KMS-11 (cell line): ENCODE results near the gene LENG9.

Experiments used
- H2AFZ ChIP-seq: fragments of 200-600 bp; sonication (generic); 2 replicates; pipeline ENCODE4 v1.6.1; 2016; ENCODE audit warnings: antibody characterized with exemption, mixed run types, low read depth
- H3K27ac ChIP-seq: fragments of 200-600 bp; sonication (generic); 2 replicates; pipeline ENCODE4 v1.6.1; 2016; ENCODE audit warnings: mild to moderate bottlenecking, mixed run types
- H3K27me3 ChIP-seq: fragments of 200-600 bp; sonication (generic); 2 replicates; pipeline ENCODE4 v1.6.1; 2017; ENCODE audit warnings: mild to moderate bottlenecking, low read depth, mixed run types, moderate library complexity; ENCODE audit not compliant: insufficient read depth
- H3K36me3 ChIP-seq: fragments of 200-600 bp; sonication (generic); 2 replicates; pipeline ENCODE4 v1.6.1; 2017; ENCODE audit warnings: mild to moderate bottlenecking, mixed run types; ENCODE audit not compliant: insufficient read depth
- H3K4me1 ChIP-seq: fragments of 200-600 bp; sonication (generic); 2 replicates; pipeline ENCODE4 v1.6.1; 2016; ENCODE audit warnings: mild to moderate bottlenecking, low read depth, mixed run types; ENCODE audit not compliant: poor library complexity, severe bottlenecking
- H3K4me2 ChIP-seq: fragments of 200-600 bp; sonication (generic); 2 replicates; pipeline ENCODE4 v1.7.0; 2016; ENCODE audit warnings: mild to moderate bottlenecking, mixed run types
- H3K4me3 ChIP-seq: fragments of 200-600 bp; sonication (generic); IDR thresholded peaks from 2 replicates; pipeline ENCODE4 v1.6.1; 2017; ENCODE audit warnings: low read depth, low read length, mixed read lengths; ENCODE audit not compliant: insufficient read depth
- H3K79me2 ChIP-seq: fragments of 200-600 bp; sonication (generic); 2 replicates; pipeline ENCODE4 v1.6.1; 2016; ENCODE audit warnings: low read depth, mixed run types; ENCODE audit not compliant: insufficient read depth
- H3K9ac ChIP-seq: fragments of 200-600 bp; sonication (generic); 2 replicates; pipeline ENCODE4 v1.6.1; 2016; ENCODE audit warnings: mild to moderate bottlenecking, mixed run types
- H4K20me1 ChIP-seq: fragments of 200-600 bp; sonication (generic); 2 replicates; pipeline ENCODE4 v1.6.1; 2016; ENCODE audit warnings: mild to moderate bottlenecking, mixed run types; ENCODE audit not compliant: insufficient read depth
- TF ChIP-seq, protein P1 (sequence below): fragments of 200-600 bp; sonication (generic); conservative IDR thresholded peaks from 2 replicates; pipeline ENCODE4 v1.6.1; 2017; ENCODE audit warnings: low read depth, mild to moderate bottlenecking, antibody characterized with exemption, low read length, moderate library complexity, mixed read lengths

LENG9 gene

GRCh38 chr19:54420068-54420382, 43.6 kb downstream of the LENG9 start:
- H3K27me3 ChIP-seq: peaks cover 29% of the 10 kb centered on the region
- no peak overlapping the region for H3K4me3 ChIP-seq
- no peak overlapping the region for H3K9ac ChIP-seq
- H2AFZ ChIP-seq: no peak overlapping the region
- H3K36me3 ChIP-seq: no peaks in the 10 kb centered on the region
- no peaks in the 10 kb centered on the region for H3K4me1 ChIP-seq
- no peak overlapping the region for H3K4me2 ChIP-seq
- TF ChIP-seq, protein P1, sequence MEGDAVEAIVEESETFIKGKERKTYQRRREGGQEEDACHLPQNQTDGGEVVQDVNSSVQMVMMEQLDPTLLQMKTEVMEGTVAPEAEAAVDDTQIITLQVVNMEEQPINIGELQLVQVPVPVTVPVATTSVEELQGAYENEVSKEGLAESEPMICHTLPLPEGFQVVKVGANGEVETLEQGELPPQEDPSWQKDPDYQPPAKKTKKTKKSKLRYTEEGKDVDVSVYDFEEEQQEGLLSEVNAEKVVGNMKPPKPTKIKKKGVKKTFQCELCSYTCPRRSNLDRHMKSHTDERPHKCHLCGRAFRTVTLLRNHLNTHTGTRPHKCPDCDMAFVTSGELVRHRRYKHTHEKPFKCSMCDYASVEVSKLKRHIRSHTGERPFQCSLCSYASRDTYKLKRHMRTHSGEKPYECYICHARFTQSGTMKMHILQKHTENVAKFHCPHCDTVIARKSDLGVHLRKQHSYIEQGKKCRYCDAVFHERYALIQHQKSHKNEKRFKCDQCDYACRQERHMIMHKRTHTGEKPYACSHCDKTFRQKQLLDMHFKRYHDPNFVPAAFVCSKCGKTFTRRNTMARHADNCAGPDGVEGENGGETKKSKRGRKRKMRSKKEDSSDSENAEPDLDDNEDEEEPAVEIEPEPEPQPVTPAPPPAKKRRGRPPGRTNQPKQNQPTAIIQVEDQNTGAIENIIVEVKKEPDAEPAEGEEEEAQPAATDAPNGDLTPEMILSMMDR: no peak
- H3K27ac ChIP-seq: no peak overlapping the region
- H3K79me2 ChIP-seq: no peaks in the 10 kb centered on the region
- no peaks in the 10 kb centered on the region for H4K20me1 ChIP-seq

- TF ChIP-seq, protein P1: no peak
- Histone ChIP-seq H4K20me1 (no peaks in the 10 kb centered on the region), H3K79me2 (no peaks in the 10 kb centered on the region), H3K36me3 (no peaks in the 10 kb centered on the region), H2AFZ (no peak overlapping the region), H3K9ac (no peak overlapping the region), H3K4me1 (no peaks in the 10 kb centered on the region), H3K27me3 (peaks cover 20% of the 10 kb centered on the region), H3K4me2 (no peak overlapping the region), H3K4me3 (no peak overlapping the region), H3K27ac (no peak overlapping the region)
Measured at GRCh38 chr19:54418930-54419800, 44.4 kb downstream of the LENG9 start.

DNA sequence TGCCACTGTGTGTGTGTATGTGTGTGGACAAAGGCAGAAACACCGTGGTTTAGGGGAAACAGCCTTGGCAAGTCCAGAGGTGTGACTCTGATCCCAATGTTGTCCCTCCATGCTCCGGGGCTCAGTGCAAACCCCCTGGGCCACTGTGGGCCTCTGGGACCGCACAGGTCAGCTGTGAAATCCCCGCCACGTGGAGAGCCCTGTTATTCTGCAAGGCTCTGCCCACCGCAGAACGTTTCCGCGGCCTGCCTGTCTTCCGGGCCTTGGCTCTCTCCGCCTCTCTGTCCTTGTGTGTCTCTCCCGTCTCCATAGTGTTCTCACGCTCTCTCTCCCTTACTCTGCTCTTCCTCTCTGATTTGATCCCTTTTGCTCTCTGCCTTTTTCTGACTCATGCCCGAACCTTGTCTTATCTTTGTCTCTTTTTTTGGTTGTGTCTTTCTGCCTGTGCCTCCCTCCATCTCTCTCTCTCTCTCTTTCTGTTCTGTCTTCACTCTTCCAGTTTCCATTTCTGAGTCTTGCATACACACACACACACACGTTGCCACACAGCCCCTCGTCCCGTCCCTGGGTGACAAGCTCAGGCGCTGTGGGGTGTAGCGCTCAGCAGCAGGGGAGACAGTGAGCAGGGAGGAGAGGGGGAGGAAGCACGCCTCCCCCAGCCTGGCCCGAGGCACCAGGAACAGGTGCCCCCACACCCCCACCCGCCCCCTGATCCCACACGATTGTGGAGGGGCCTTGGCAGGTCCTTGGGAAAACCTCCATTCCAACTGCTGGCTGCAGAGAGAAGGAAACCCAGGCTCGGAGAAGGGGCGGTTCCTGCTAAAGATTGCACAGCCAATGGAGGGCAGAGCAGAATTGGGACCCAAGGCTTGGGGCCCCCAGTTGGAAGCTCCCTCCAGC, 45.3 kb downstream of the LENG9 start:
- Histone ChIP-seq H3K79me2 (no peaks in the 10 kb centered on the region), H3K4me3 (no peak overlapping the region), H3K4me2 (no peak overlapping the region), H2AFZ (no peak overlapping the region), H3K36me3 (no peaks in the 10 kb centered on the region), H3K27me3 (peaks cover 14% of the 10 kb centered on the region), H3K4me1 (no peaks in the 10 kb centered on the region), H3K9ac (no peak overlapping the region), H4K20me1 (no peaks in the 10 kb centered on the region), H3K27ac (no peak overlapping the region)
- TF ChIP-seq, protein P1: no peak

- Histone ChIP-seq H3K27ac (no peak overlapping the region), H3K36me3 (no peaks in the 10 kb centered on the region), H3K27me3 (peaks cover 10% of the 10 kb centered on the region; the same call in 1 of the 2 replicates), H3K4me2 (no peak overlapping the region), H3K4me3 (no peak overlapping the region), H3K9ac (no peak overlapping the region), H4K20me1 (no peaks in the 10 kb centered on the region), H3K79me2 (no peaks in the 10 kb centered on the region), H3K4me1 (no peaks in the 10 kb centered on the region), H2AFZ (no peak overlapping the region)
- TF ChIP-seq, protein P1: no peak
Measured at GRCh38 chr19:54416695-54417491, 46.7 kb downstream of the LENG9 start.
